ENCODE measurements around the gene ABHD2. TPM values are rescaled to one million over a fixed set of nuclear protein-coding genes. Genes with fewer than 3 reads are reported as not detected.
"Not testable (repeated sequence)": the region's sequence is repeated elsewhere in the genome, so short reads cannot be mapped to it uniquely, and the experiment has no call there.

ABHD2 gene
- polyA plus RNA-seq, 1 experiment: 51.5 TPM

DNA sequence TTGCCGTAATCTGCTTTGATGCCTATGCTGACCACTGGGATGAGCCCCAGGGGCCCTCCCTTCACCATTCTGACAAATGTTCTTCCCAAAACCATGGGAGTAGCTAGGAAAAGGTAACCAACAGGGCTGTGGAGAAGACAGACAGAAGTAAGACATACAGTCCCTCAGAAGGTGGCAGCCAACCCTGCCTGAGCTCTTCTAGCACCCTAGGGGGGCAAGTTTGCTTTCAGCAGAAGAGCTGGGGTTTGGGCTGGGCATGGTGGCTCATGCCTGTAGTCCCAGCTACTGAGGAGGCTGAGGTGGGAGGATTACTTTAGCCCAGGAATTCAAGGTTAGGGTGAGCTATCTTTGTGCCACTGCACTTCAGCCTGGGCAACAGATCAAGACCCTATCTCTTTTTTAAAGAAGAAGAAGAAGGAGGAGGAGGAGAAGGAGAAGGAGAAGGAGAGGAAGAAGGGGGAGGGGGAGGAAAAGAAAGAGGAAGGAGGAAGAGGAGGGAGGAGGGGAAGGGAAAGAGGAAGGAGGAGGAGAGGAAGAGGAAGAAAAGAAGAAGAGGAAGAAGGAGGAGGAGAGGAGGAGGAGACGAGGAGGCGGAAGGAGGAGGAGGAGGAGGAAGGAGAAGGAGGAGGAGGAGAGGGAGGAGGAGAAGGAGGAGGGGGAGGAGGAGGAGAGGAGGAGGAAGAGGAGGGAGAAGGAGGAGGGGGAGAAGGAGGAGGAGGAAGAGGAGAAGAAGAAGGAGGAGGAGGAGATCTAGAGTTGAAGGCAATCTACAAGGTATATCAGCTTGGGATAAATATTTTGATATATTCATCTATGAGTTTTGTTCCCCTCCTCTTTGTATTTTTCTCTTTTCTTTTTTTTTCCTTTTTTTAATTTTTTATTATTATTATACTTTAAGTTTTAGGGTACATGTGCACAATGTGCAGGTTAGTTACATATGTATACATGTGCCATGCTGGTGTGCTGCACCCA lies 44.9 kb upstream of the ABHD2 start:
- H3K27ac ChIP-seq (ENCODE audit: low read depth, low read length): no peak overlapping the region
- ChIA-PET POLR2A (no interaction called here), CTCF (interaction anchor here (1.0 to 3.1 kb wide), 2 partner anchors 14 to 138 kb away, joined by 3 to 15 read pairs; no protein-coding TSS in a partner anchor)
- H3K9me3 ChIP-seq (ENCODE audit: control insufficient read depth, insufficient read depth, low read length): no peaks in the 10 kb centered on the region
- no peak for DNase-seq (ENCODE audit: low read depth, low spot score)
- H3K27me3 ChIP-seq (ENCODE audit: control insufficient read depth, insufficient read depth, low read length): no peaks in the 10 kb centered on the region
- TF ChIP-seq, protein P1, sequence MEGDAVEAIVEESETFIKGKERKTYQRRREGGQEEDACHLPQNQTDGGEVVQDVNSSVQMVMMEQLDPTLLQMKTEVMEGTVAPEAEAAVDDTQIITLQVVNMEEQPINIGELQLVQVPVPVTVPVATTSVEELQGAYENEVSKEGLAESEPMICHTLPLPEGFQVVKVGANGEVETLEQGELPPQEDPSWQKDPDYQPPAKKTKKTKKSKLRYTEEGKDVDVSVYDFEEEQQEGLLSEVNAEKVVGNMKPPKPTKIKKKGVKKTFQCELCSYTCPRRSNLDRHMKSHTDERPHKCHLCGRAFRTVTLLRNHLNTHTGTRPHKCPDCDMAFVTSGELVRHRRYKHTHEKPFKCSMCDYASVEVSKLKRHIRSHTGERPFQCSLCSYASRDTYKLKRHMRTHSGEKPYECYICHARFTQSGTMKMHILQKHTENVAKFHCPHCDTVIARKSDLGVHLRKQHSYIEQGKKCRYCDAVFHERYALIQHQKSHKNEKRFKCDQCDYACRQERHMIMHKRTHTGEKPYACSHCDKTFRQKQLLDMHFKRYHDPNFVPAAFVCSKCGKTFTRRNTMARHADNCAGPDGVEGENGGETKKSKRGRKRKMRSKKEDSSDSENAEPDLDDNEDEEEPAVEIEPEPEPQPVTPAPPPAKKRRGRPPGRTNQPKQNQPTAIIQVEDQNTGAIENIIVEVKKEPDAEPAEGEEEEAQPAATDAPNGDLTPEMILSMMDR (IDR thresholded peaks at IDR 0.05; ENCODE audit: low read depth, low read length): no peak
- H3K4me3 ChIP-seq (ENCODE audit: low read depth, low read length): no peak overlapping the region

DNA sequence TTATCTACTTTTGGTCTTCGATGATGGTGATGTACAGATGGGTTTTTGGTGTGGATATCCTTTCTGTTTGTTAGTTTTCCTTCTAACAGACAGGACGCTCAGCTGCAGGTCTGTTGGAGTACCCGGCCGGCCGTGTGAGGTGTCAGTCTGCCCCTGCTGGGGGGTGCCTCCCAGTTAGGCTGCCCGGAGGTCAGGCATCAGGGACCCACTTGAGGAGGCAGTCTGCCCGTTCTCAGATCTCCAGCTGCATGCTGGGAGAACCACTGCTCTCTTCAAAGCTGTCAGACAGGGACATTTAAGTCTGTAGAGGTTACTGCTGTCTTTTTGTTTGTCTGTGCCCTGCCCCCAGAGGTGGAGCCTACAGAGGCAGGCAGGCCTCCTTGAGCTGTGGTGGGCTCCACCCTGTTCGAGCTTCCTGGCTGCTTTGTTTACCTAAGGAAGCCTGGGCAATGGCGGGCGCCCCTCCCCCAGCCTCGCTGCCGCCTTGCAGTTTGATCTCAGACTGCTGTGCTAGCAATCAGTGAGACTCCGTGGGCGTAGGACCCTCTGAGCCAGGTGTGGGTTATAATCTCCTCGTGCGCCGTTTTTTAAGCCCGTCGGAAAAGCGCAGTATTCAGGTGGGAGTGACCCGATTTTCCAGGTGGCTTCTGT lies 39.1 kb upstream of the ABHD2 start:
- CTCF ChIA-PET: not testable (repeated sequence)

DNA sequence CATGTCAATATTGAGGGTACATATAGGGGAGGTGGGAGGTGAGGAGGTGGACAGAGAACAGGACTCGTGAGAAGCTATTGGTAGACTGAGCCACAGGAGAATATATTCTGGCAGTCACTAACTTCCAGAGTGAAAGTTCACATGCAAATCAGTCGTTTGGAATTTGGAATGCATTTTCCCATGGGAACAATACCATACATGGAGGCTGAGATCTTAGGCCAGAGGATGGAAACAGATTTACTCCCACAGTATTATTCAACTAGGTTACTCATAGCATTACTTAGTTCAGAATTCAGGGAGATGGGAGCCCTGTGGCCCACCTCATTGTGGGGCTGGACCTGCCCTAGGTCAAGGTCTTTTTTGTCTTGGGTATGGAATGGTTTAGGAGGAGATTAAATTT lies 36.4 kb upstream of the ABHD2 start:
- CTCF ChIA-PET: interaction anchor here (0.9 to 2.6 kb wide), 5 partner anchors 8 to 155 kb away, joined by 3 to 21 read pairs (median 8); no protein-coding TSS in a partner anchor
- TF ChIP-seq, protein P1 (IDR thresholded peaks at IDR 0.05; ENCODE audit: low read depth, low read length): no peak

More for the DNA sequence above, 39.1 kb upstream of the ABHD2 start:
- POLR2A ChIA-PET; H3K27ac ChIP-seq (ENCODE audit: low read depth, low read length); H3K27me3 ChIP-seq (ENCODE audit: control insufficient read depth, insufficient read depth, low read length); DNase-seq (ENCODE audit: low read depth, low spot score); H3K4me3 ChIP-seq (ENCODE audit: low read depth, low read length); H3K9me3 ChIP-seq (ENCODE audit: control insufficient read depth, insufficient read depth, low read length): not testable (repeated sequence)

DNA sequence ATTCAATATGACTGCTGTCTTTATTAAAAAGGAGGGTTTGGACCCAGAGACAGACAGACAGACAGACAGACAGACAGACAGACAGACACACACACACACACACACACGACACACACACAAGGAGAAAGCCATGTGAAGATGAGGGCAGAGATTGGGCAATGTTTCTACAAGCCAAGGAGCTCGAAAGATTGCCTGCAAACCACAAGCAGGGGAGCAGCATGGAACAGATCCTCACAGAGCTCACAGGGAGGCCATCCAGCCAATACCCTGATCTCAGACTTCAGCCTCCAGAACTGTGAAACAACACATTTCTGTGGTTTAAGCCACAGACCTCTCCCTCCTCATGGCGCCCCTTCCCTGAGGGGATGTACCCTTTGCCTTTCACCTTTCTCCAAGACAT lies 35.8 kb upstream of the ABHD2 start:
- Histone ChIP-seq H3K4me3 (ENCODE audit: low read depth, low read length) (no peak overlapping the region), H3K27me3 (ENCODE audit: control insufficient read depth, insufficient read depth, low read length) (no peaks in the 10 kb centered on the region), H3K9me3 (ENCODE audit: control insufficient read depth, insufficient read depth, low read length) (no peaks in the 10 kb centered on the region), H3K27ac (ENCODE audit: low read depth, low read length) (peak overlapping the region; percentile 84)
- TF ChIP-seq, protein P1 (IDR thresholded peaks at IDR 0.05; ENCODE audit: low read depth, low read length): no peak
- peak; percentile 83 for DNase-seq (ENCODE audit: low read depth, low spot score)
- ChIA-PET POLR2A (interaction anchor here (0.7 to 0.8 kb wide), 2 partner anchors 36 to 106 kb away, joined by 3 read pairs; partner anchors contain the start of gene ABHD2), CTCF (interaction anchor here (0.6 to 2.6 kb wide), 5 partner anchors 7 to 154 kb away, joined by 3 to 21 read pairs (median 8); no protein-coding TSS in a partner anchor)

More for the DNA sequence above, 36.4 kb upstream of the ABHD2 start:
- peak; percentile 77 for DNase-seq (ENCODE audit: low read depth, low spot score)
- Histone ChIP-seq H3K27me3 (ENCODE audit: control insufficient read depth, insufficient read depth, low read length) (no peaks in the 10 kb centered on the region), H3K9me3 (ENCODE audit: control insufficient read depth, insufficient read depth, low read length) (no peaks in the 10 kb centered on the region), H3K4me3 (ENCODE audit: low read depth, low read length) (no peak overlapping the region), H3K27ac (ENCODE audit: low read depth, low read length) (peak overlapping the region; percentile 84)
- POLR2A ChIA-PET: interaction anchor here (0.7 kb wide), 1 partner anchor 106 kb away, joined by 3 read pairs; no protein-coding TSS in a partner anchor

DNA sequence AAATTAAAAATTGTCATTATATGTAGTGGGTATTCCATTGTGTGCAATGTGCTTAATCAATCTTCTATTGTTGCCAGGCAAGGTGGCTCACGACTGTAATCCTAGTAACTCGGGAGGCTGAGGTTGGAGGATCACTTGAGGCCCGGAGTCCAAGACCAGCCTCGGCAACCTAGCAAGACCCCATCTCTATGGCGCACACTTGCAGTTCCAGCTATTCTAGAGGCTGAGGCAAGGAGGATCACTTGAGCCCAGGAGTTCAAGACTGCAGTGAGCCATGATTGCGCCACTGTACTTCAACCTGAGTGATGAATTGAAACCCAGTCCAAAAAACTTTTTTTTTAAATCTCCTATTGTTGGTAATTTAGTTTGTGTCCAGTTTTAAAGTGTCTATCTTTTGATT lies 33.4 kb upstream of the ABHD2 start:
- H3K9me3 ChIP-seq (ENCODE audit: control insufficient read depth, insufficient read depth, low read length): no peaks in the 10 kb centered on the region
- DNase-seq (ENCODE audit: low read depth, low spot score): no peak
- ChIA-PET POLR2A (no interaction called here), CTCF (interaction anchor here (0.5 to 8.9 kb wide), 5 partner anchors 117 to 373 kb away, joined by 3 to 222 read pairs (median 6); no protein-coding TSS in a partner anchor)
- H3K4me3 ChIP-seq (ENCODE audit: low read depth, low read length): no peak overlapping the region
- no peaks in the 10 kb centered on the region for H3K27me3 ChIP-seq (ENCODE audit: control insufficient read depth, insufficient read depth, low read length)
- TF ChIP-seq, protein P1 (IDR thresholded peaks at IDR 0.05; ENCODE audit: low read depth, low read length): no peak
- no peak overlapping the region for H3K27ac ChIP-seq (ENCODE audit: low read depth, low read length)
